Measurements from ENCODE around the gene F5.

The F5 gene

GRCh38 chr1:169585181-169585580 lies 1.1 kb downstream of the F5 start:
- CTCF ChIA-PET = interaction anchor here (1.7 kb wide), 1 partner anchor 9 kb away, joined by 6 read pairs; no protein-coding TSS in a partner anchor
- TF ChIP-seq TARDBP (IDR thresholded peaks at IDR 0.05) = no peak
- TF ChIP-seq FOXA1 (IDR thresholded peaks at IDR 0.05) = no peak
- TF ChIP-seq BHLHE40 (IDR thresholded peaks at IDR 0.05; ENCODE audit: borderline replicate concordance) = no peak
- no peak for TF ChIP-seq FOXK2 (IDR thresholded peaks at IDR 0.05)
- no peak for TF ChIP-seq L3MBTL2 (conservative IDR thresholded peaks at IDR 0.05)
- TF ChIP-seq ARNT (IDR thresholded peaks at IDR 0.05) = no peak
- TF ChIP-seq ZNF384 (IDR thresholded peaks at IDR 0.05) = no peak
- no peak for TF ChIP-seq HDGF (IDR thresholded peaks at IDR 0.05; ENCODE audit: borderline replicate concordance)
- no peak for TF ChIP-seq LEF1 (IDR thresholded peaks at IDR 0.05; ENCODE audit: borderline replicate concordance)
- TF ChIP-seq SUZ12 (IDR thresholded peaks at IDR 0.05) = no peak
- no peak for TF ChIP-seq CTBP1 (IDR thresholded peaks at IDR 0.05; ENCODE audit: borderline replicate concordance)
- no peak for TF ChIP-seq ELF4 (IDR thresholded peaks at IDR 0.05)
- TF ChIP-seq PKNOX1 (IDR thresholded peaks at IDR 0.05) = no peak
- TF ChIP-seq SP1 (IDR thresholded peaks at IDR 0.05) = no peak
- TF ChIP-seq NFRKB (IDR thresholded peaks at IDR 0.05) = no peak
- TF ChIP-seq FOXM1 (IDR thresholded peaks at IDR 0.05; ENCODE audit: borderline replicate concordance) = no peak
- POLR2A ChIA-PET = no interaction called here
- DNase-seq (ENCODE audit: extremely low spot score) = no peak

GRCh38 chr1:169584483-169585144 lies 1.7 kb downstream of the F5 start:
- no peak for TF ChIP-seq ZNF384 (IDR thresholded peaks at IDR 0.05)
- TF ChIP-seq FOXM1 (IDR thresholded peaks at IDR 0.05; ENCODE audit: borderline replicate concordance) = no peak
- no peak for TF ChIP-seq TARDBP (IDR thresholded peaks at IDR 0.05)
- no peak for TF ChIP-seq CTBP1 (IDR thresholded peaks at IDR 0.05; ENCODE audit: borderline replicate concordance)
- no peak for TF ChIP-seq FOXA1 (IDR thresholded peaks at IDR 0.05)
- TF ChIP-seq ARNT (IDR thresholded peaks at IDR 0.05) = no peak
- TF ChIP-seq PKNOX1 (IDR thresholded peaks at IDR 0.05) = no peak
- no peak for TF ChIP-seq SUZ12 (IDR thresholded peaks at IDR 0.05)
- TF ChIP-seq LEF1 (IDR thresholded peaks at IDR 0.05; ENCODE audit: borderline replicate concordance) = no peak
- TF ChIP-seq FOXK2 (IDR thresholded peaks at IDR 0.05) = no peak
- TF ChIP-seq SP1 (IDR thresholded peaks at IDR 0.05) = no peak
- no peak for TF ChIP-seq L3MBTL2 (conservative IDR thresholded peaks at IDR 0.05)
- no peak for TF ChIP-seq NFRKB (IDR thresholded peaks at IDR 0.05)
- no peak for TF ChIP-seq HDGF (IDR thresholded peaks at IDR 0.05; ENCODE audit: borderline replicate concordance)
- ChIA-PET POLR2A (no interaction called here), CTCF (no interaction called here)
- no peak for DNase-seq (ENCODE audit: extremely low spot score)

- DNase-seq (ENCODE audit: extremely low spot score) = no peak
- no peak for TF ChIP-seq BHLHE40 (IDR thresholded peaks at IDR 0.05; ENCODE audit: borderline replicate concordance)
- TF ChIP-seq ELF4 (IDR thresholded peaks at IDR 0.05) = no peak
- TF ChIP-seq SP1 (IDR thresholded peaks at IDR 0.05) = no peak
- TF ChIP-seq L3MBTL2 (conservative IDR thresholded peaks at IDR 0.05) = no peak
- no peak for TF ChIP-seq FOXK2 (IDR thresholded peaks at IDR 0.05)
- no peak for TF ChIP-seq FOXM1 (IDR thresholded peaks at IDR 0.05; ENCODE audit: borderline replicate concordance)
- TF ChIP-seq TARDBP (IDR thresholded peaks at IDR 0.05) = no peak
- TF ChIP-seq ARNT (IDR thresholded peaks at IDR 0.05) = no peak
- TF ChIP-seq NFRKB (IDR thresholded peaks at IDR 0.05) = no peak
- TF ChIP-seq ZNF384 (IDR thresholded peaks at IDR 0.05) = no peak
- TF ChIP-seq SUZ12 (IDR thresholded peaks at IDR 0.05) = no peak
- TF ChIP-seq PKNOX1 (IDR thresholded peaks at IDR 0.05) = no peak
- TF ChIP-seq FOXA1 (IDR thresholded peaks at IDR 0.05) = no peak
- TF ChIP-seq LEF1 (IDR thresholded peaks at IDR 0.05; ENCODE audit: borderline replicate concordance) = no peak
- no peak for TF ChIP-seq CTBP1 (IDR thresholded peaks at IDR 0.05; ENCODE audit: borderline replicate concordance)
- no peak for TF ChIP-seq HDGF (IDR thresholded peaks at IDR 0.05; ENCODE audit: borderline replicate concordance)
- ChIA-PET POLR2A (no interaction called here), CTCF (no interaction called here)
Measured at GRCh38 chr1:169577981-169578738, 8.1 kb downstream of the F5 start.

- POLR2A ChIA-PET = no interaction called here
- DNase-seq (ENCODE audit: extremely low spot score) = no peak
- TF ChIP-seq PKNOX1 (IDR thresholded peaks at IDR 0.05) (no peak), FOXK2 (IDR thresholded peaks at IDR 0.05) (no peak), HDGF (IDR thresholded peaks at IDR 0.05; ENCODE audit: borderline replicate concordance) (no peak), NFRKB (IDR thresholded peaks at IDR 0.05) (no peak), FOXM1 (IDR thresholded peaks at IDR 0.05; ENCODE audit: borderline replicate concordance) (no peak), SUZ12 (IDR thresholded peaks at IDR 0.05) (no peak), ELF4 (IDR thresholded peaks at IDR 0.05) (no peak), ZNF384 (IDR thresholded peaks at IDR 0.05) (no peak), LEF1 (IDR thresholded peaks at IDR 0.05; ENCODE audit: borderline replicate concordance) (no peak), FOXA1 (IDR thresholded peaks at IDR 0.05) (no peak), L3MBTL2 (conservative IDR thresholded peaks at IDR 0.05) (no peak), ARNT (IDR thresholded peaks at IDR 0.05) (no peak), BHLHE40 (IDR thresholded peaks at IDR 0.05; ENCODE audit: borderline replicate concordance) (no peak), TARDBP (IDR thresholded peaks at IDR 0.05) (no peak), SP1 (IDR thresholded peaks at IDR 0.05) (no peak)
- CTCF ChIA-PET = interaction anchor here (1.5 kb wide), 1 partner anchor 9 kb away, joined by 6 read pairs; the partner anchor contains the start of gene F5
Measured at GRCh38 chr1:169576935-169577331, 9.3 kb downstream of the F5 start.
